ENCODE results near the gene FRMD8.

Gene FRMD8

DNA sequence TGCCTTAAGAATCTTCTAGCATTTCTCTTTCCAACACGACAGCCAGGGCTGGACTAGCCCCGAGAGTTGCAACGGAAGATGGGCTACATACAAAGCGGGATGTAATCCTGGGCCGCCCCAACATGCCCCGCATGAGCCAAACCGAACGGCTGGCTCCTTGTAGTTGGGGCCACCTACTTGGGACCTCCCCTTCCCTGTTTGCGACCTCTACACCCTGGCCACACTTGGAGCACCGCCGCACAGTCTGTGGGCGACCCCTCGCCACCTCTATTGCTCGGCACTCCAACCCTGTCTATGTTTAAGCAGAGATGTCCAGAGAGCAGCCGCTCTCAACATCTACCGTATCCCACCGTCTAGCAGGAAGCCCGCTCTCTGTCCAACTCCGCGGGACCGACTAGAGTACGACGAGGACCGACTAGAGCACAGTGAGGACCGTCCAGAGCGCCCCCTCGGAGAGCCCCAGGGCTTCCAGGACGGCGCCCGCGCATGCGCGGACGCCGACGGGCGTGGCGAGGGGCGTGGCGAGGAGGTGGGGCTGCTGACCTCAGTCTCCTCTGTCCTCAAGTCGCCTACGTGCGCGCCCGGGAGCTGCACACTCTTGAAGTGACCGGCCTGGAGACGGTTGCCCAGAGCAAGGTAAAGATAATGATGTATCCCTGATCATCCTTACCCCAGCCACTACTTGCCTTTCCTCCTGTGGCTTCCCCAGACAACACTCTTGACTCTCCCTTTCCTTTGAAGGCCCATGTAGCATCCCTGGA is 68.4 kb downstream of the FRMD8 start:
- no peak for DNase-seq (ENCODE audit: low read depth, low spot score)

DNA sequence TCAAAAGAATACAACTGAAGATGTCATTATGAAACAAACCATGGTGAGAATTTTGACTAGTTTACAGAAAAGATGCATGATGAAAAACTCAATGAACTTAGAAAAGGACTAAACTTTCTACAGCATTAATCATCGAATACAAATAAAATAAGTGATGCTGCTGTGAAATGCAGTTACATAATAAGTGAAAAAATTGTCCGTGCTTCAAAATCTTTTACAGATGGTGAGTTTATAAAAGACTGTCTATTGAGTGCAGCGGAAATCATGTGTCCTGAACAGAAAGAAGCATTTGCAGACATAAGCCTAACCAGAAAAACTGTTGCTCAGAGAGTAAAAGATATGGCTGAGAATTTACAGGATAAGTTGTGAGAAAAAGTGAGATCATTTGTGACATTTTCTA is 70.0 kb downstream of the FRMD8 start:
- DNase-seq (ENCODE audit: low read depth, low spot score), result no peak

DNA sequence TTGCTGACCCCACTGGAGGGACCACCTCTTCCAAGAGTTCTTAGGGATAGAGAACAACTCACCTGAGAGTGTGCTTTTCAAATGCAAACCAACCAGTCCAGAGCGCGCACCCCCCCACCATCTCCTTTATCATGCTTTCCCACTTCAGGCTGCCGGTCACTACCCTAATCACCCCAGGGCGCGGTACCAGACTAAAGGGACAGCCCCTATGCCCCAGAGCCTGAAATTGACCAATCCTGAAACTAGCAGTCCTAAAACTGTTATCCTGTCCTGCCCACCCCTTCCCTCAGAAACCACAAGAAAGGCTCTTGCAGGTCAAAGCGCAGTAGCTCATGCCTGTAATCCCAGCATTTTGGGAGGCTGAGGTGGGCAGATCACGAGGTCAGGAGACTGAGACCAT is 73.1 kb downstream of the FRMD8 start:
- DNase-seq (ENCODE audit: low read depth, low spot score), result no peak
